CD4-positive, alpha-beta memory T cell (primary cell): Measurements from ENCODE around the gene FCMR. TPM values are rescaled to one million over a fixed set of nuclear protein-coding genes. Genes with fewer than 3 reads are reported as not detected.
A peak's percentile ranks its signal among the peaks of the same experiment; 100 is the strongest.

Experiments used
- CTCF ChIA-PET: fragments of 350-600 bp; sonication (Branson Sonifier 250); formaldehyde crosslinking; loops from one replicate; lab custom pipeline; 2021; ENCODE audit warnings: inconsistent platforms; ENCODE audit not compliant: partially characterized antibody; lab: Charles Lee
- POLR2A ChIA-PET: fragments of 350-600 bp; sonication (Branson Sonifier 250); formaldehyde crosslinking; loops from one replicate; lab custom pipeline; 2021; ENCODE audit not compliant: partially characterized antibody; lab: Charles Lee
- DNase-seq, 5 donors: peaks; one replicate each; pipeline versions ENCODE4 v3.0.0 to v3.0.0-alpha.2; 2020 to 2022; ENCODE audit warnings: mixed read lengths in 1 of 5
- H3K27ac ChIP-seq: one replicate; pipeline ENCODE4 v1.7.0; 2013; ENCODE audit warnings: low read depth, low read length
- H3K27me3 ChIP-seq: 2 replicates; pipeline ENCODE4 v1.7.0; 2013; ENCODE audit warnings: mild to moderate bottlenecking, low read length, moderate library complexity; ENCODE audit not compliant: insufficient read depth
- H3K36me3 ChIP-seq: 2 replicates; pipeline ENCODE4 v1.7.0; 2013; ENCODE audit warnings: mild to moderate bottlenecking, low read length, moderate library complexity; ENCODE audit not compliant: insufficient read depth
- H3K4me1 ChIP-seq: 2 replicates; pipeline ENCODE4 v1.7.0; 2013; ENCODE audit warnings: mild to moderate bottlenecking, low read length, moderate library complexity; ENCODE audit not compliant: insufficient read depth
- H3K4me3 ChIP-seq, 2 donors: one replicate each; pipeline ENCODE4 v1.7.0; 2013; ENCODE audit warnings: low read length in 2 of 2, mild to moderate bottlenecking in 1 of 2
- H3K9me3 ChIP-seq, 2 donors: one replicate each; pipeline ENCODE4 v1.7.0; 2013; ENCODE audit warnings: low read length in 2 of 2, control low read depth in 1 of 2; ENCODE audit not compliant: control insufficient read depth in 1 of 2
- H3K27ac Mint-ChIP-seq, 7 donors: one replicate each; pipeline ENCODE4 v1.8.0; 2020 to 2021; ENCODE audit warnings: mixed read lengths in 7 of 7, mild to moderate bottlenecking in 6 of 7, inconsistent platforms in 3 of 7, moderate library complexity in 3 of 7
- H3K27me3 Mint-ChIP-seq, 2 donors: one replicate each; pipeline ENCODE4 v1.8.0; 2020 to 2021; ENCODE audit warnings: mixed read lengths in 2 of 2
- H3K36me3 Mint-ChIP-seq, 2 donors: one replicate each; pipeline ENCODE4 v1.8.0; 2020 to 2021; ENCODE audit warnings: mixed read lengths in 2 of 2, inconsistent platforms in 1 of 2, mild to moderate bottlenecking in 1 of 2
- H3K4me1 Mint-ChIP-seq, 4 donors: one replicate each; pipeline ENCODE4 v1.8.0; 2020 to 2021; ENCODE audit warnings: mixed read lengths in 4 of 4, mild to moderate bottlenecking in 1 of 4
- H3K4me3 Mint-ChIP-seq, 8 donors: one replicate each; pipeline ENCODE4 v1.8.0; 2020 to 2021; ENCODE audit warnings: mixed read lengths in 8 of 8, mild to moderate bottlenecking in 7 of 8, moderate library complexity in 6 of 8, inconsistent platforms in 3 of 8
- H3K9me3 Mint-ChIP-seq, 8 donors: one replicate each; pipeline ENCODE4 v1.8.0; 2020 to 2021; ENCODE audit warnings: mixed read lengths in 8 of 8, mild to moderate bottlenecking in 5 of 8, inconsistent platforms in 3 of 8, moderate library complexity in 1 of 8
- intact Hi-C: fragments of 100-400 bp; cut with micrococcal nuclease; formaldehyde crosslinking; loops from one replicate; pipeline ENCODE4 v1.15.1; 2023
- polyA plus RNA-seq, 2 donors: library from polyadenylated mRNA; unstranded; fragments of 300-500 nt; fragmentation: Illumina TruSeq; gene quantifications; one replicate each; pipeline ENCODE4 v1.2.3, GENCODE V29; 2021
- total RNA-seq, 2 experiments: library from RNA; stranded (reverse); gene quantifications; one replicate each; pipeline ENCODE4 v1.2.3, GENCODE V29; 2021

Gene FCMR
- total and polyA plus RNA-seq, 4 experiments from 2014 or later = 493 to 588 (median 556) TPM

DNA sequence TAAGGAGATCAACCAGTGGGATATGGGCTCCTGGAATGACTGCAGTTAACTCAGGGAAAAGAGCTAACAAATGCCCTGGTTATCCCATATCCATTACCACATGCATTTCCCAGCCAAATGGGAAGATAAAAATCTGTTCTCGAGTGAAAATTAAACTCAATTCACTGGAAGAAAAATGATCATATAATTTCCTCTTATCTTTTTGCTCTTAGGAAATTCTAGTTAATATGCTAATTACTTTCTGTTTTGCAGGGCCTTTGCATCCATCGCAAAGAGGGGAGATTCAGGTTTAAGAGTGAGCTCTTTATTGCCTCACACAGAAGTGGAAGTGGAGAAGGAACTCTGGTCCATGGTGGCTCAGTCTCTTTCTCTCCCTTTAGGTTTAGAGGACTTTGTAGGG lies 28.4 kb downstream of the FCMR start:
- Histone ChIP-seq H3K9me3 (no peaks in the 10 kb centered on the region), H3K4me3 (no peak overlapping the region), H3K4me1 (peaks cover 16% of the 10 kb centered on the region), H3K36me3 (no peaks in the 10 kb centered on the region), H3K27ac (no peak overlapping the region), H3K27me3 (no peaks in the 10 kb centered on the region)
- Mint-ChIP-seq H3K36me3 (peaks cover 0 to 10% of the 10 kb centered on the region in 2 donors), H3K27me3 (peaks cover 0 to 4% of the 10 kb centered on the region in 2 donors), H3K4me3 (no peak overlapping the region), H3K4me1 (peaks cover 11 to 32% (median 22%) of the 10 kb centered on the region in 4 donors), H3K9me3 (peaks cover 0 to 2% (median 0%) of the 10 kb centered on the region in 8 donors), H3K27ac (peak overlapping the region in 1 of 7 donors; percentile 59)
- no peak for DNase-seq
- intact Hi-C loops = no loop called here
- ChIA-PET CTCF (interaction anchor here (0.8 kb wide), 1 partner anchor 19 kb away, joined by 6 read pairs; no protein-coding TSS in a partner anchor), POLR2A (interaction anchor here (0.9 to 1.4 kb wide), 3 partner anchors 10 to 27 kb away, joined by 3 to 4 read pairs (median 4); no protein-coding TSS in a partner anchor)

DNA sequence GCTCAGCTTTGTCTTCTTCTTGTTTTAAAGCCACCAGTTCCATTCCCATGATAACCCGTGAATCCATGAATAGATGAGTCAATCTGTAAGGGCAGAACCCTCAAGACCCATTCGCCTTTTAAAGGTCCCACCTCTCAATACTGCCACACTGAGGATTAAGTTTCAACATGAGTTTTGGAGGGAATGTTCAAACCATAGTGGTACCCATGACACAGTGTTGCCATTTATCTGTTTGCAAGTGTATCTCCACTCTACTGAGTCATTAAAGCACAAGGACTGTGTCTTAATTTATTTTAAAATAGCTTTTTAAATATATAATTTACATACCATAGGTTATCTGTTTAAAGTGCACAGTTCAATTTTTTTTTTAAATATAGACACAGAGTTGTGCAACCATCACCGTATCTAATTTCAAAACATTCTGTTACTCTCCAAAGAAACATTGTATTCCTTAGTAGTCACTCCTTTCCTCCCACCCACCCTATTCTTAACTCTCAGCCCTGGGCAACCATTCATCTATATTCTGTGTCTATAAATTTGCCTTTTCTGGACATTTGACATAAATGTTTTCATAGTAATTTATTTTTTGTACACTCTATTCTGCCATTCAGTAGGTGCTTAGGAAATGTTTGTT lies 29.3 kb downstream of the FCMR start:
- Histone ChIP-seq H3K4me1 (peaks cover 16% of the 10 kb centered on the region), H3K9me3 (no peaks in the 10 kb centered on the region), H3K27ac (no peak overlapping the region), H3K4me3 (no peak overlapping the region), H3K36me3 (no peaks in the 10 kb centered on the region), H3K27me3 (no peaks in the 10 kb centered on the region)
- POLR2A ChIA-PET = interaction anchor here (1.0 to 1.4 kb wide), 3 partner anchors 9 to 28 kb away, joined by 3 to 4 read pairs (median 4); no protein-coding TSS in a partner anchor
- peaks cover 0 to 2% (median 0%) of the 10 kb centered on the region in 8 donors for H3K9me3 Mint-ChIP-seq
- no peak overlapping the region for H3K4me3 Mint-ChIP-seq
- peaks cover 0 to 10% of the 10 kb centered on the region in 2 donors for H3K36me3 Mint-ChIP-seq
- H3K27me3 Mint-ChIP-seq = peaks cover 2 to 6% of the 10 kb centered on the region in 2 donors
- no peak overlapping the region for H3K27ac Mint-ChIP-seq
- peaks cover 13 to 35% (median 24%) of the 10 kb centered on the region in 4 donors for H3K4me1 Mint-ChIP-seq
- intact Hi-C loops = no loop called here
- no peak for DNase-seq
- CTCF ChIA-PET = interaction anchor here (0.8 to 1.5 kb wide), 2 partner anchors 20 to 42 kb away, joined by 3 to 6 read pairs; no protein-coding TSS in a partner anchor

- peaks cover 0 to 2% (median 0%) of the 10 kb centered on the region in 8 donors for H3K9me3 Mint-ChIP-seq
- CTCF ChIA-PET = interaction anchor here (1.5 to 2.4 kb wide), 2 partner anchors 20 to 43 kb away, joined by 3 to 8 read pairs; no protein-coding TSS in a partner anchor
- no peak overlapping the region for H3K27ac ChIP-seq
Measured at GRCh38 chr1:206891412-206891811, 30.3 kb downstream of the FCMR start.

DNA sequence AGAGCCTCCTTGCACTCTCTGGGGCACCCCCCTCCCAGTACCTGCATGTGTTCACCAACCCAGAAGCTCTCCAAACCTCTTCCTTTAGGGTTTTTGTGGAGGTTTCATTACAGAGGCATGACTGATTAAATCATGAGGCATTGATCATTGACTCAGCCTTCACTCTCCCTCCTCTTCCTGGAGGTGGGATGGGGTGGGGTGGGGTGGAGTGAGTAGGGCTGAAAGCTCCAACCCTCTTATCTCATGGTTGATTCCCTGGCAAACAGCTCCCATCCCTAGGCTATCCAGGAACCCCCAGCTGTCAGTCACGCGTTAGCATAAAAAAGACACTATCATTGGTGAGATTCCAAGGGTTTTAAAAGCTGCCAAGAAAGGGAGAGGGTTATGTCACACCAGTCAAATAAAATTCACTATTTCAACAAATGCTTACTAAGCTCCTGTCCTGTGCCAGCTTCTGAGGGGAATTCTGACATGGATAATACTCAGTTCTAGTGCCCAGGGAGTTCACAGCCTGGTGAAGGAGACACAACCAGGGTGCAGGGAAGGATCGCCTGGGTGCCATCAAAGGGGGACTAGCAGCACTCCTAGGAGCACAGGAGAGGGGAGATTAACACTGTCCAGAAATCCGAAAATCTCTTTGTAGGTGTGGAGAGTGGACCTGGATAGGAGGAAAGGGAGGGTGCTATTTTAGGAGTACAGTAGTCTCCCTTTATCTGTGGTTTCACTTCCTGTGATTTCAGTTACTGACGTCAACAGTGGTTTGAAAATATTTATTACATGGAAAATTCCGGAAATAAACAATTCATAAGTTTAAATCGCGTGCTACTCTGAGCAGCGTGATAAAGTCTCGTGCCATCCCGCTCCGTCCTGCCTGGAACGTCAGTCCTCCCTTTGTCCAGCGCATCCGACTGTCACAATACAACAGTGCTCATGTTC lies 31.3 kb downstream of the FCMR start:
- peaks cover 5 to 6% of the 10 kb centered on the region in 2 donors for H3K27me3 Mint-ChIP-seq
- intact Hi-C loops = no loop called here
- DNase-seq = peak in 3 of 5 donors; percentile 20 to 32 (median 30)
- peak overlapping the region in 6 of 7 donors; percentile 11 to 85 (median 52) for H3K27ac Mint-ChIP-seq
- peaks cover 13 to 35% (median 22%) of the 10 kb centered on the region in 4 donors for H3K4me1 Mint-ChIP-seq
- no peaks in the 10 kb centered on the region for H3K9me3 ChIP-seq
- H3K4me3 ChIP-seq = no peak overlapping the region
- ChIA-PET POLR2A (interaction anchor here (0.9 to 1.2 kb wide), 3 partner anchors 19 to 35 kb away, joined by 3 to 4 read pairs (median 3); no protein-coding TSS in a partner anchor), CTCF (interaction anchor here (1.0 to 2.4 kb wide), 4 partner anchors 9 to 92 kb away, joined by 3 to 8 read pairs (median 4); no protein-coding TSS in a partner anchor)
- H3K36me3 Mint-ChIP-seq = peaks cover 0 to 8% of the 10 kb centered on the region in 2 donors
- no peak overlapping the region for H3K27ac ChIP-seq
- peak overlapping the region in 6 of 8 donors; percentile 22 to 77 (median 69) for H3K4me3 Mint-ChIP-seq
- no peaks in the 10 kb centered on the region for H3K27me3 ChIP-seq
- H3K36me3 ChIP-seq = no peaks in the 10 kb centered on the region
- peaks cover 0 to under 1% (median 0%) of the 10 kb centered on the region in 8 donors for H3K9me3 Mint-ChIP-seq
- peaks cover 16% of the 10 kb centered on the region for H3K4me1 ChIP-seq

More at GRCh38 chr1:206891412-206891811, 30.3 kb downstream of the FCMR start:
- peak overlapping the region in 1 of 7 donors; percentile 11 for H3K27ac Mint-ChIP-seq
- Histone ChIP-seq H3K9me3 (no peaks in the 10 kb centered on the region), H3K27me3 (no peaks in the 10 kb centered on the region), H3K4me3 (no peak overlapping the region), H3K4me1 (peaks cover 16% of the 10 kb centered on the region), H3K36me3 (no peaks in the 10 kb centered on the region)
- H3K27me3 Mint-ChIP-seq = peaks cover 2 to 6% of the 10 kb centered on the region in 2 donors
- H3K4me1 Mint-ChIP-seq = peaks cover 13 to 35% (median 22%) of the 10 kb centered on the region in 4 donors
- peaks cover 0 to 10% of the 10 kb centered on the region in 2 donors for H3K36me3 Mint-ChIP-seq
- peak overlapping the region in 2 of 8 donors; percentile 73 to 77 for H3K4me3 Mint-ChIP-seq
- intact Hi-C loops = no loop called here
- DNase-seq = no peak
- POLR2A ChIA-PET = interaction anchor here (0.6 to 1.0 kb wide), 3 partner anchors 14 to 63 kb away, joined by 3 to 4 read pairs (median 3); no protein-coding TSS in a partner anchor

DNA sequence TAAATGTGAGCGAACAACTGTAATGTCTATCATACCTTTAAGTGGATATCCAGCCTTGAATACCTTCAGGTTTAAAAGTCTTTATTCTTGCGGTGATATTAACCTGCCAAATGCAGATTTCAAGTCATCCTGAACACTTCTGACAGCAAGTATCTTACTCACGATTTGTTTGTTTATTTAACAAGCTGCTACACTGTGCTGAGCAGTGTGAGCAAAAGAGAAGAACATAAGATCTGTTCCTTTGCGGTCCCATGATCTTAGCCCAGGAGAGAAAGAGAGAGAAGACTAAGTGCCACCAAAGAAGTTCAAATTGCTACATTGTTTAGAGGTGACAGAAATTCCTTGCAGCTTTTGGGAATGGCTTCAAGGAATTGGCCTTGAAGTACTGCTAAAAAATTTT lies 34.0 kb downstream of the FCMR start:
- H3K36me3 Mint-ChIP-seq = no peaks in the 10 kb centered on the region
- peaks cover 16% of the 10 kb centered on the region for H3K4me1 ChIP-seq
- H3K27ac ChIP-seq = no peak overlapping the region
- intact Hi-C loops = no loop called here
- no peak overlapping the region for H3K4me3 Mint-ChIP-seq
- ChIA-PET CTCF (interaction anchor here (0.6 to 3.3 kb wide), 5 partner anchors 23 to 79 kb away, joined by 3 to 11 read pairs (median 4); partner anchors contain the start of gene IL20), POLR2A (interaction anchor here (1.0 to 1.2 kb wide), 2 partner anchors 19 to 31 kb away, joined by 3 read pairs; no protein-coding TSS in a partner anchor)
- no peaks in the 10 kb centered on the region for H3K9me3 Mint-ChIP-seq
- no peak for DNase-seq
- no peaks in the 10 kb centered on the region for H3K36me3 ChIP-seq
- no peak overlapping the region for H3K4me3 ChIP-seq
- H3K4me1 Mint-ChIP-seq = peaks cover 13 to 35% (median 21%) of the 10 kb centered on the region in 4 donors
- H3K9me3 ChIP-seq = no peaks in the 10 kb centered on the region
- H3K27me3 Mint-ChIP-seq = peaks cover 5% of the 10 kb centered on the region in 2 donors
- H3K27me3 ChIP-seq = no peaks in the 10 kb centered on the region
- H3K27ac Mint-ChIP-seq = no peak overlapping the region

DNA sequence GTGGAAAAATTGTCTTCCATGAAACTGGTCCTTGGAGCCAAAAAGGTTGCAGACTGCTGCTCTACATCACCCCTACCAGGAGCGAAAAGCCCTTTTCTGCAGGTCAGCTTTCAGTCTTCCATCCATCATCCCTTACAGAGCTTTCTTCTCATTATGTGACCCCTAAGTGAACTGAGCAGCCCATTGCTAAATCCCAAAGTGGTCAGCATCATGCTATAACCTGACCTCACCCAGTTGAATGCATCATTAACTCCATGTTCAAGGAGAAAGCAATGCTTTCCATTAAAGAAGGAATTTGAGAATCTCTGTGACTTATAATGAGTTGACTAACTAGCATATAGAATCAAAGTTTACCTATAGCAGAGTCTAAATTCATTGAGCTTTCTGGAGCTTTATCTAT lies 34.9 kb downstream of the FCMR start:
- CTCF ChIA-PET = interaction anchor here (0.9 to 3.3 kb wide), 4 partner anchors 15 to 172 kb away, joined by 3 to 11 read pairs (median 4); partner anchors contain the start of gene IL20
- peak overlapping the region in 1 of 7 donors; percentile 33 for H3K27ac Mint-ChIP-seq
- intact Hi-C loops = no loop called here
- H3K27me3 Mint-ChIP-seq = peaks cover 5 to 6% of the 10 kb centered on the region in 2 donors
- Histone ChIP-seq H3K36me3 (no peaks in the 10 kb centered on the region), H3K27me3 (no peaks in the 10 kb centered on the region), H3K4me1 (peaks cover 16% of the 10 kb centered on the region), H3K9me3 (no peaks in the 10 kb centered on the region), H3K4me3 (no peak overlapping the region), H3K27ac (no peak overlapping the region)
- no peak overlapping the region for H3K4me3 Mint-ChIP-seq
- no peak for DNase-seq
- H3K9me3 Mint-ChIP-seq = no peaks in the 10 kb centered on the region
- H3K36me3 Mint-ChIP-seq = no peaks in the 10 kb centered on the region
- peaks cover 13 to 33% (median 20%) of the 10 kb centered on the region in 4 donors for H3K4me1 Mint-ChIP-seq
- POLR2A ChIA-PET = interaction anchor here (1.2 kb wide), 1 partner anchor 20 kb away, joined by 3 read pairs; no protein-coding TSS in a partner anchor
